ENCODE measurements around the gene PAFAH1B2. TPM values are rescaled to one million over a fixed set of nuclear protein-coding genes. Genes with fewer than 3 reads are reported as not detected.

Gene PAFAH1B2
- total RNA-seq, 2 experiments from 2014 or later = 50.0 to 50.2 TPM

DNA sequence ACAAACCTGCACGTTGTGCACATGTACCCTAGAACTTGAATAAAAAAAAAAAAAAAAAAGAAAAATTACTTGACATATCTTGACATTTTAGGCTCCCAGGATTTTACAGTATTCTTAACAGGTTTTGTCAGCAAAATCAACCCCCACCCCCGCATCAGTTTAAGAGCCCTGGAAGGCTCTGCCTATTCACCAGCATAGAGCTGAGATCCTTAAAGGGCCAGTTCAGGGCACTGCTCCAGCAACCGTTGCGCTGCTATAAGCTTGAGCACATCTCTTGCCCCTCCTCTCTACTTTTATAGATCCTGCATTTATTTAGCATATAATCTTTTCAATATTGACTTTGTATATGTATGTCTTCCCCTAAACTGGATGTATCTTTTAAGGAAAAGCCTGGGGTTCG is 697 bp upstream of the PAFAH1B2 start:
- CTCF ChIA-PET = interaction anchor here (1.6 to 4.2 kb wide), 3 partner anchors 28 to 352 kb away, joined by 3 to 21 read pairs (median 6); partner anchors contain the start of gene APOA5

DNA sequence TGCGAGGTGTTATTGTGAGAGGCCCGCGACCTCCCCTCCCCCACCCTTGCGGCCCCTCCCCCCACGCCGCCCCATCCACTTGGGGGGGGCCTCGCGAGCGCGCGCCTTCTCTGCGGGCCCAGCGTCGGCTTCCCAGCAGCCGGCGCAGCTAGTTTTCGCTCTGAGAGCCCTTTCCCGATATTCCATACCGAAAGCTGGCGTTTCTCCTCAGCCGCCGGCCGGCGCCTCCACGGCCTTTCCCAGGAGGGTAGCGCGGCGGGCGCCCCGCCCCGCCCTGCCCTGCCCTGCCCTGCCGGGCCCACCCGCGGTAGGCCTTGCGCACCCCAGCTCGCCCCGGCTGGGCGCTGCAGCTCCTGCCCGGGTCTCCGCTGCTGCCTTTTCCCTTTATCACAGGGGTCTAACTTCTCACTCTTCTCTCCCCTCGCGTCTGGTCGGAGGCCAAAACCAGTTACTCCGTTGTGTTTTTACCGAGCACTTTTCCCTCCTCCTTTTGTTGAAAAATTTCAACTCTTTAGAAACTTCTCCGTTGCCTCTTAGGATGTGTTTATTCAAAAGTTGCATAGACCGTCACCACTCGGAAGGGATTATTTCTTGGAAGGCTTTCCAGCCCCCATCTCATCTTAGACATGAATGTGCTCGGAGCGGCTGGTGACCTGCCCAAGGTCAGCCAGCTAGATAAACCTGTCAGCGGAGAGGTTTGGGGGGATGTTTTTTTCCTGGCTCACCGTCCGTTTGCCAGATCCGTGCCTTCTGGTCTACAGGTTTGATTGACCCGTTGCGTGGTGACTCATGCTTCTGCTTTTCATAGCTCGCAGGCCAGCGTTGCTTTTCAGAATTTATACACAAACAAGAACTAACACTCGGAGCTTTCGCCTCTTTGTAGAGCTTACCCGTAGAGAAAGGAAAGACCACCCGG is 648 bp downstream of the PAFAH1B2 start:
- peak overlapping the region; percentile 99 for H3K4me3 Mint-ChIP-seq
- ChIA-PET POLR2A (interaction anchor here (0.6 to 4.8 kb wide), 18 partner anchors 12 to 787 kb away, joined by 3 to 25 read pairs (median 4); partner anchors contain the start of genes BUD13, PCSK7, SIDT2 and ZPR1), CTCF (interaction anchor here (0.7 to 4.2 kb wide), 14 partner anchors 9 to 354 kb away, joined by 3 to 21 read pairs (median 5); partner anchors contain the start of genes APOA5 and SIDT2)
- H3K27ac Mint-ChIP-seq = peak overlapping the region; percentile 92
- TF ChIP-seq, protein P1, sequence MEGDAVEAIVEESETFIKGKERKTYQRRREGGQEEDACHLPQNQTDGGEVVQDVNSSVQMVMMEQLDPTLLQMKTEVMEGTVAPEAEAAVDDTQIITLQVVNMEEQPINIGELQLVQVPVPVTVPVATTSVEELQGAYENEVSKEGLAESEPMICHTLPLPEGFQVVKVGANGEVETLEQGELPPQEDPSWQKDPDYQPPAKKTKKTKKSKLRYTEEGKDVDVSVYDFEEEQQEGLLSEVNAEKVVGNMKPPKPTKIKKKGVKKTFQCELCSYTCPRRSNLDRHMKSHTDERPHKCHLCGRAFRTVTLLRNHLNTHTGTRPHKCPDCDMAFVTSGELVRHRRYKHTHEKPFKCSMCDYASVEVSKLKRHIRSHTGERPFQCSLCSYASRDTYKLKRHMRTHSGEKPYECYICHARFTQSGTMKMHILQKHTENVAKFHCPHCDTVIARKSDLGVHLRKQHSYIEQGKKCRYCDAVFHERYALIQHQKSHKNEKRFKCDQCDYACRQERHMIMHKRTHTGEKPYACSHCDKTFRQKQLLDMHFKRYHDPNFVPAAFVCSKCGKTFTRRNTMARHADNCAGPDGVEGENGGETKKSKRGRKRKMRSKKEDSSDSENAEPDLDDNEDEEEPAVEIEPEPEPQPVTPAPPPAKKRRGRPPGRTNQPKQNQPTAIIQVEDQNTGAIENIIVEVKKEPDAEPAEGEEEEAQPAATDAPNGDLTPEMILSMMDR (IDR thresholded peaks at IDR 0.05) = no peak
- peaks cover 37% of the 10 kb centered on the region for H3K4me1 Mint-ChIP-seq (ENCODE audit: low read depth)
- H3K27me3 Mint-ChIP-seq = peaks cover 6% of the 10 kb centered on the region
- DNase-seq (peak; percentile 54), ATAC-seq (peak; percentile 56)
- no peaks in the 10 kb centered on the region for H3K9me3 Mint-ChIP-seq
- intact Hi-C loops (cut with micrococcal nuclease) = no loop called here
- peaks cover 29% of the 10 kb centered on the region for H3K36me3 Mint-ChIP-seq (ENCODE audit: low read depth)

More for the DNA sequence above, 697 bp upstream of the PAFAH1B2 start:
- Mint-ChIP-seq H3K9me3 (no peaks in the 10 kb centered on the region), H3K27ac (peak overlapping the region; percentile 92), H3K27me3 (peaks cover 8% of the 10 kb centered on the region), H3K4me1 (ENCODE audit: low read depth) (peaks cover 33% of the 10 kb centered on the region), H3K36me3 (ENCODE audit: low read depth) (peaks cover 27% of the 10 kb centered on the region), H3K4me3 (peak overlapping the region; percentile 99)
- ATAC-seq = peak; percentile 43
- peak; percentile 51 for DNase-seq
- intact Hi-C loops (cut with micrococcal nuclease) = no loop called here
- POLR2A ChIA-PET = interaction anchor here (0.8 to 4.8 kb wide), 9 partner anchors 24 to 382 kb away, joined by 3 to 25 read pairs (median 6); partner anchors contain the start of genes PCSK7, SIDT2 and ZPR1
- TF ChIP-seq, protein P1 (IDR thresholded peaks at IDR 0.05) = no peak

DNA sequence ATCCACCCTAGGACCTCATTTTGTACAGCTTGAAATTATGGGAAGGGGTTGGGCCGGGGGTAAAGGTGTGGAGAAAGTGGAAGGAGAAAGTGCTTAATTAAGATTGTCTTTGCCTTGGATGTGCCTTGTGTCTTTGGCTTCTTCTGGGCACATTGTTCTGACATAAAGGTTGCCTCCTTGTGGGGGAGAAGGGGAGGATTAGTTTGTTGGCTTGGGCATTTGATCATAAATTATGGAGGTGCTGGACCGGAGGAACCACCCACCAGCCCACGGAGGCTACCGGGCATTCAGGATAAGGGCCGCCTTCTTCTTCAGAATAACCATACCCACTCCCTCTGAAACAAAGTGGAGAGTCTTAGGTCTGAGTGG is 1.3 kb downstream of the PAFAH1B2 start:
- Mint-ChIP-seq H3K4me1 (ENCODE audit: low read depth) (peaks cover 38% of the 10 kb centered on the region), H3K36me3 (ENCODE audit: low read depth) (peaks cover 32% of the 10 kb centered on the region), H3K4me3 (peak overlapping the region; percentile 99), H3K27ac (peak overlapping the region; percentile 92), H3K27me3 (peaks cover 1% of the 10 kb centered on the region), H3K9me3 (no peaks in the 10 kb centered on the region)
- intact Hi-C loops (cut with micrococcal nuclease) = no loop called here
- DNase-seq = peak; percentile 20
- TF ChIP-seq, protein P1 (IDR thresholded peaks at IDR 0.05) = peak; percentile 15
- ATAC-seq = no peak
- ChIA-PET CTCF (interaction anchor here (1.2 to 4.2 kb wide), 11 partner anchors 8 to 354 kb away, joined by 3 to 21 read pairs (median 6); partner anchors contain the start of genes APOA5 and SIDT2), POLR2A (interaction anchor here (0.7 to 4.8 kb wide), 9 partner anchors 17 to 786 kb away, joined by 3 to 25 read pairs (median 5); partner anchors contain the start of genes BUD13, PCSK7 and SIDT2)

DNA sequence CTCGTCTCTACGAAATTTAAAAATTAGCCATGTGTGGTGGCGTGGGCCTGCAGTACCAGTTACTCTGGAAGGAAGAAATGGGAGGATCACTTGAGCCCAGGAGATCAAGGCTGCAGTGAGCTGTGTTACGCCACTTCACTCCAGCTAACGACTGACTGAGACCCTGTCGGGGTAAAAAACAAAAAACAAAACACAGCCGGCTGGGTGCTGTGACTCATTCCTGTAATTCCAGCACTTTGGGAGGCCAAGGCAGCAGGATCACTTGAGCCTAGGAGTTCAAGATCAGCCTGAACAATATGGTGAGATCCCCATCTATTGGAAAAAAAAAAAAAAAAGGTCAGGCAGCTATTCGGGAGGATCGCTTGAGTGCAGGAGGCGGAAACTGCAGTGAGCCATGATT is 2.4 kb downstream of the PAFAH1B2 start:
- intact Hi-C loops (cut with micrococcal nuclease) = no loop called here
- TF ChIP-seq, protein P1 (IDR thresholded peaks at IDR 0.05) = no peak
- DNase-seq (no peak), ATAC-seq (no peak)
- POLR2A ChIA-PET = interaction anchor here (0.8 to 4.8 kb wide), 3 partner anchors 27 to 35 kb away, joined by 3 to 25 read pairs (median 8); partner anchors contain the start of gene SIDT2
- H3K9me3 Mint-ChIP-seq = no peaks in the 10 kb centered on the region
- peaks cover 35% of the 10 kb centered on the region for H3K36me3 Mint-ChIP-seq (ENCODE audit: low read depth)
- no peaks in the 10 kb centered on the region for H3K27me3 Mint-ChIP-seq
- CTCF ChIA-PET = interaction anchor here (0.8 to 4.2 kb wide), 8 partner anchors 11 to 355 kb away, joined by 3 to 21 read pairs (median 6); partner anchors contain the start of gene APOA5
- H3K4me1 Mint-ChIP-seq (ENCODE audit: low read depth) = peaks cover 40% of the 10 kb centered on the region
- no peak overlapping the region for H3K27ac Mint-ChIP-seq
- peak overlapping the region; percentile 99 for H3K4me3 Mint-ChIP-seq

Measured in activated CD8-positive, alpha-beta T cell treated with anti-CD3 and anti-CD28 coated beads for 36 hours (primary cell).